Measurements from ENCODE around the gene RIC8A. TPM values are rescaled to one million over a fixed set of nuclear protein-coding genes. Genes with fewer than 3 reads are reported as not detected.

Gene RIC8A
- polyA plus RNA-seq, 1 of the 3 experiments (the other 2 are of a cell fraction), result 115 TPM

DNA sequence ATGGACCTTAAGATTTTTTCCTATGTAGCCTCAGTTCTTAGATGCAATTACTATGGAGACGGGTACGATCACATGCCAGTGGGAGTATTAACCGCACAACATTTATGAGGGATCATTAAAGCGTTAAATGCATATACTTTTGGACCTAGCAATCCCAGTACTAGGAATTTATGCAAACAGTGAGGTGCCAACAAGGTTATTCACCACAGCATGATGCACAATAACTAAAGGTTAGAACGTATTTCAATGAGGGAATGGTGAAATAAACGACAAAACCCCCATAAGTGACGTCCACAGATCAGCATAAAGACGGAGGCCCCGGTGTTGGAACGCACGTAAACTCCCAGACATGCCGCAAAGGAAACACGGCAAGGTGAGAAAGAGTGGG, 28.1 kb downstream of the RIC8A start (continued):
- TF ChIP-seq, protein P1, sequence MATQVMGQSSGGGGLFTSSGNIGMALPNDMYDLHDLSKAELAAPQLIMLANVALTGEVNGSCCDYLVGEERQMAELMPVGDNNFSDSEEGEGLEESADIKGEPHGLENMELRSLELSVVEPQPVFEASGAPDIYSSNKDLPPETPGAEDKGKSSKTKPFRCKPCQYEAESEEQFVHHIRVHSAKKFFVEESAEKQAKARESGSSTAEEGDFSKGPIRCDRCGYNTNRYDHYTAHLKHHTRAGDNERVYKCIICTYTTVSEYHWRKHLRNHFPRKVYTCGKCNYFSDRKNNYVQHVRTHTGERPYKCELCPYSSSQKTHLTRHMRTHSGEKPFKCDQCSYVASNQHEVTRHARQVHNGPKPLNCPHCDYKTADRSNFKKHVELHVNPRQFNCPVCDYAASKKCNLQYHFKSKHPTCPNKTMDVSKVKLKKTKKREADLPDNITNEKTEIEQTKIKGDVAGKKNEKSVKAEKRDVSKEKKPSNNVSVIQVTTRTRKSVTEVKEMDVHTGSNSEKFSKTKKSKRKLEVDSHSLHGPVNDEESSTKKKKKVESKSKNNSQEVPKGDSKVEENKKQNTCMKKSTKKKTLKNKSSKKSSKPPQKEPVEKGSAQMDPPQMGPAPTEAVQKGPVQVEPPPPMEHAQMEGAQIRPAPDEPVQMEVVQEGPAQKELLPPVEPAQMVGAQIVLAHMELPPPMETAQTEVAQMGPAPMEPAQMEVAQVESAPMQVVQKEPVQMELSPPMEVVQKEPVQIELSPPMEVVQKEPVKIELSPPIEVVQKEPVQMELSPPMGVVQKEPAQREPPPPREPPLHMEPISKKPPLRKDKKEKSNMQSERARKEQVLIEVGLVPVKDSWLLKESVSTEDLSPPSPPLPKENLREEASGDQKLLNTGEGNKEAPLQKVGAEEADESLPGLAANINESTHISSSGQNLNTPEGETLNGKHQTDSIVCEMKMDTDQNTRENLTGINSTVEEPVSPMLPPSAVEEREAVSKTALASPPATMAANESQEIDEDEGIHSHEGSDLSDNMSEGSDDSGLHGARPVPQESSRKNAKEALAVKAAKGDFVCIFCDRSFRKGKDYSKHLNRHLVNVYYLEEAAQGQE (IDR thresholded peaks at IDR 0.05; ENCODE audit: low read depth, low read length), result no peak
- TF ChIP-seq SIN3A (IDR thresholded peaks at IDR 0.05; ENCODE audit: borderline replicate concordance, low read depth, low read length), result no peak
- TF ChIP-seq, protein P2, sequence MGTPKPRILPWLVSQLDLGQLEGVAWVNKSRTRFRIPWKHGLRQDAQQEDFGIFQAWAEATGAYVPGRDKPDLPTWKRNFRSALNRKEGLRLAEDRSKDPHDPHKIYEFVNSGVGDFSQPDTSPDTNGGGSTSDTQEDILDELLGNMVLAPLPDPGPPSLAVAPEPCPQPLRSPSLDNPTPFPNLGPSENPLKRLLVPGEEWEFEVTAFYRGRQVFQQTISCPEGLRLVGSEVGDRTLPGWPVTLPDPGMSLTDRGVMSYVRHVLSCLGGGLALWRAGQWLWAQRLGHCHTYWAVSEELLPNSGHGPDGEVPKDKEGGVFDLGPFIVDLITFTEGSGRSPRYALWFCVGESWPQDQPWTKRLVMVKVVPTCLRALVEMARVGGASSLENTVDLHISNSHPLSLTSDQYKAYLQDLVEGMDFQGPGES (IDR thresholded peaks at IDR 0.05; ENCODE audit: low read depth, low read length), result no peak
- TF ChIP-seq MXI1 (IDR thresholded peaks at IDR 0.05; ENCODE audit: low read depth, low read length), result no peak
- TF ChIP-seq, protein P3, sequence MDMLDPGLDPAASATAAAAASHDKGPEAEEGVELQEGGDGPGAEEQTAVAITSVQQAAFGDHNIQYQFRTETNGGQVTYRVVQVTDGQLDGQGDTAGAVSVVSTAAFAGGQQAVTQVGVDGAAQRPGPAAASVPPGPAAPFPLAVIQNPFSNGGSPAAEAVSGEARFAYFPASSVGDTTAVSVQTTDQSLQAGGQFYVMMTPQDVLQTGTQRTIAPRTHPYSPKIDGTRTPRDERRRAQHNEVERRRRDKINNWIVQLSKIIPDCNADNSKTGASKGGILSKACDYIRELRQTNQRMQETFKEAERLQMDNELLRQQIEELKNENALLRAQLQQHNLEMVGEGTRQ (IDR thresholded peaks at IDR 0.05; ENCODE audit: borderline replicate concordance, low read depth, low read length), result no peak

DNA sequence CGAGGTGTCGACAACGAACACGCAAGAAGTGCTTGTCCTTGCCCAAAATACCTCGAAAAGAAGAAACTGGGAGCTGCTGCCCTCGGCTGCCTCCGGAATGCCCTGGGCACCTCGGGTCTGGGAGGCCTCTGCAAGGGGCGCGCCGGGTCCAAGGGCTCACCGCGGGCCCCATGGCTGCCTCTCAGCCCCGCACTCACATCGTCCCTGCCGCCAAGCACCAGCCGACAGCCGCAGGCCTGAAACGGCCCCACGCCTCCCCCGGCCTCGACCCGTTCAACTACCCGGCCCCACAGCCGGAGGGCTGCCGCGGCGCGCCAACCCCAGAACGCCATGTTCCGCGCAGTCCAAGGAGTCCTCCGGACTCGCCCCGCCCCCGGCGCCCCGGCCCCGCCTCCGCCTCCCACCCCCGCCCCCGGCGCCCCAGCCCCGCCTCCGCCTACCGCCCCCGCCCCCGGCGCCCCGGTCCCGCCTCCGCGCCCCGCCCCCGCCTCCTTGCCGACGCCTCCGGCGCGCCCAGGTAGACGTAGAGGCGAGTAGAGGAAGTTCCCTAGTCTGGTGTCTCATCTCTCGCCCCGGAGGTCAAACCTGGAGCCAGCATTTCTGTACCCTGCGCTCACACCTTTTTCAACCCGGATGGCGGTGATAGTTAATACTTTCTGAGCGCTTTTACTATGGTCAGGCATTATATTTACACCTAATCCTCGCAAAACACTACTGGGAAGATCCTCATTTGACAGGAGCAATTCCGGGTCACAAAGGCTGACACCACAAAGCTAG, 28.7 kb downstream of the RIC8A start, which contains the start of gene SIRT3:
Gene SIRT3, minus strand, starts transcription at position 346 of the 777 bp plus-strand sequence. Its CDS starts 14 bp downstream, at position 332.
- no peaks in the 10 kb centered on the region for H3F3A ChIP-seq (replicated peaks; ENCODE audit: insufficient read depth)
- peak within 1 kb of the TSS; percentile 95 to 97 for H3K27ac ChIP-seq (ENCODE audit: low read depth in 2 of 2, low read length in 1 of 2)
- H3K9me3 ChIP-seq, result no peaks in the 10 kb centered on the region
- peak within 1 kb of the TSS; percentile 93 for H3K4me2 ChIP-seq
- WGBS (ENCODE audit: low lambda C conversion rate), result 1% methylated on average over 12 of the region's 70 CpGs
- no peaks in the 10 kb centered on the region for H3K9me2 ChIP-seq
- H3K4me1 ChIP-seq (ENCODE audit: control insufficient read depth in 1 of 2, insufficient read depth in 2 of 2, low read depth in 1 of 2, low read length in 1 of 2), result peaks cover 2 to 4% of the 10 kb centered on the region in 2 experiments; a peak in 3 of 4 replicates
- CTCF ChIA-PET, result interaction anchor here (1.0 to 3.5 kb wide), 2 partner anchors 14 to 48 kb away, joined by 3 to 17 read pairs; no protein-coding TSS in a partner anchor
- H4K20me1 ChIP-seq (ENCODE audit: insufficient read depth), result no peaks in the 10 kb centered on the region
- peaks cover 62% of the 10 kb centered on the region for H3K79me2 ChIP-seq (ENCODE audit: insufficient read depth)
- no peaks in the 10 kb centered on the region for H3K27me3 ChIP-seq (ENCODE audit: insufficient read depth)
- peak; percentile 99 for DNase-seq
- peaks cover 13 to 22% of the 10 kb centered on the region in 2 experiments for H3K36me3 ChIP-seq (replicated peaks in 1 of 2; ENCODE audit: control insufficient read depth in 1 of 2, insufficient read depth in 2 of 2, low read length in 1 of 2)
- peak within 1 kb of the TSS; percentile 93 to 95 for H3K4me3 ChIP-seq (ENCODE audit: low read depth in 2 of 2, low read length in 1 of 2)
- POLR2A ChIA-PET, result interaction anchor here (1.0 kb wide), 2 partner anchors 25 to 29 kb away, joined by 4 read pairs; partner anchors contain the start of genes BET1L and RIC8A
- TF ChIP-seq MXI1 (IDR thresholded peaks at IDR 0.05; ENCODE audit: low read depth, low read length), result peak; percentile 60
- peak; percentile 12; the same call in 1 of the 2 replicates for TF ChIP-seq ELF1 (IDR thresholded peaks at IDR 0.05)
- TF ChIP-seq RCOR1 (IDR thresholded peaks at IDR 0.05; ENCODE audit: low read length), result no peak
- peak; percentile 79; the same call in 1 of the 2 replicates for TF ChIP-seq TAF1 (IDR thresholded peaks at IDR 0.05; ENCODE audit: borderline replicate concordance, low read depth, low read length)
- peak; percentile 48; the same call in 1 of the 2 replicates for TF ChIP-seq POLR2AphosphoS5 (IDR thresholded peaks at IDR 0.05; ENCODE audit: low read depth, low read length)
- peak; percentile 83 for TF ChIP-seq YY1 (IDR thresholded peaks at IDR 0.05; ENCODE audit: low read depth)
- TF ChIP-seq EZH2phosphoT487 (IDR thresholded peaks at IDR 0.05; ENCODE audit: borderline replicate concordance, low read depth), result no peak
- H3K9ac ChIP-seq, result peak within 1 kb of the TSS; percentile 94
- peak within 1 kb of the TSS; percentile 84 for H2AFZ ChIP-seq (ENCODE audit: low read depth)
